HG03159 (cell line): Measurements from ENCODE around the gene ZNF212.
"Not testable (repeated sequence)": the region's sequence is repeated elsewhere in the genome, so short reads cannot be mapped to it uniquely, and the experiment has no call there.

Experiments used
- ATAC-seq: cut with Tn5 transposase; IDR thresholded peaks from one replicate; pipeline ENCODE4 v1.9.1; 2021; ENCODE audit warnings: mild to moderate bottlenecking, moderate library complexity; ENCODE audit not compliant: unreplicated experiment

ZNF212 gene

GRCh38 chr7:149218469-149219420, 20.7 kb upstream of the ZNF212 start:
- ATAC-seq = no peak

GRCh38 chr7:149220534-149220933, 18.9 kb upstream of the ZNF212 start:
- no peak for ATAC-seq

GRCh38 chr7:149223176-149223575, 16.3 kb upstream of the ZNF212 start:
- ATAC-seq = no peak

- ATAC-seq = no peak
These were observed 15.7 kb upstream of the ZNF212 start for GRCh38 chr7:149223761-149224160.

- no peak for ATAC-seq
These were observed 15.1 kb upstream of the ZNF212 start for GRCh38 chr7:149224352-149224751.

GRCh38 chr7:149225106-149225505, 14.3 kb upstream of the ZNF212 start:
- no peak for ATAC-seq

- ATAC-seq = no peak
These were observed 13.8 kb upstream of the ZNF212 start for GRCh38 chr7:149225656-149226055.

GRCh38 chr7:149226366-149226765, 13.1 kb upstream of the ZNF212 start:
- not testable (repeated sequence) for ATAC-seq

- no peak for ATAC-seq
These were observed 12.5 kb upstream of the ZNF212 start for GRCh38 chr7:149226840-149227494.

GRCh38 chr7:149228831-149229471, 10.5 kb upstream of the ZNF212 start:
- ATAC-seq = no peak

- no peak for ATAC-seq
These were observed 9.9 kb upstream of the ZNF212 start for GRCh38 chr7:149229526-149229925.

- no peak for ATAC-seq
These were observed 7.1 kb upstream of the ZNF212 start for GRCh38 chr7:149232362-149232761.

- not testable (repeated sequence) for ATAC-seq
These were observed 5.7 kb upstream of the ZNF212 start for GRCh38 chr7:149233655-149234204.

- ATAC-seq = no peak
These were observed 1.9 kb upstream of the ZNF212 start for GRCh38 chr7:149237502-149237901.

- ATAC-seq = no peak
These were observed 1.4 kb upstream of the ZNF212 start for GRCh38 chr7:149238051-149238450.

- no peak for ATAC-seq
These were observed 1.2 kb downstream of the ZNF212 start for GRCh38 chr7:149240637-149241036.

GRCh38 chr7:149241696-149242095, 2.2 kb downstream of the ZNF212 start:
- ATAC-seq = no peak

- peak; percentile 75 for ATAC-seq
These were observed 5.8 kb downstream of the ZNF212 start for GRCh38 chr7:149245244-149245643.

- ATAC-seq = no peak
These were observed 6.3 kb downstream of the ZNF212 start for GRCh38 chr7:149245744-149246143.

GRCh38 chr7:149248777-149249176, 9.3 kb downstream of the ZNF212 start:
- ATAC-seq = no peak

- ATAC-seq = not testable (repeated sequence)
These were observed 10.7 kb downstream of the ZNF212 start for GRCh38 chr7:149250151-149250550.
